Loucy (cell line): ENCODE data around the gene KLF7.

Experiments used
- CTCF ChIP-seq: fragments of 200-600 bp; sonication (generic); conservative IDR thresholded peaks from 2 replicates; pipeline ENCODE4 v1.5.1; 2014; ENCODE audit warnings: mild to moderate bottlenecking, antibody characterized with exemption, low read length
- EZH2phosphoT487 ChIP-seq: fragments of 200-600 bp; IDR thresholded peaks from 2 replicates; pipeline ENCODE4 v1.6.1; 2018; ENCODE audit warnings: antibody characterized with exemption, mild to moderate bottlenecking, moderate library complexity, borderline replicate concordance

- TF ChIP-seq CTCF (no peak), EZH2phosphoT487 (no peak)
Observed at GRCh38 chr2:207083361-207084110, 82.2 kb downstream of the KLF7 start.
